Right ventricle myocardium inferior (tissue), 1 donor: Measurements from ENCODE around the gene FILIP1. TPM values are rescaled to one million over a fixed set of nuclear protein-coding genes. Genes with fewer than 3 reads are reported as not detected.

Experiments
- ATAC-seq: fragments of 200-7000 bp; cut with Tn5 transposase; one replicate; pipeline ENCODE4 v1.9.1; 2020; ENCODE audit warnings: mild to moderate bottlenecking, moderate library complexity
- DNase-seq: peaks from one replicate; pipeline ENCODE4 v3.0.0; 2021; ENCODE audit errors: missing footprints
- intact Hi-C: fragments of 100-400 bp; cut with DNase I; formaldehyde crosslinking; loops from one replicate; pipeline ENCODE4 v1.11.0; 2022
- microRNA-seq: library from miRNA; unstranded; fragments of <30 nt; microRNA quantifications from one replicate; pipeline ENCODE4 v1.2.0, GENCODE V29; 2020
- total RNA-seq: library from RNA; stranded (reverse); fragmentation: NEBNext Ultra II Directional; extraction: Animal tissue kit (Norgen Biotek cat#: 25700); gene quantifications from one replicate; pipeline ENCODE4 v1.2.1, GENCODE V29; 2021
- donor health status: DM: no; HTN: yes; CAD: no; lungs with severe emphysema.

The FILIP1 gene
- total RNA-seq, 1 donor from 2014 or later = 149 TPM

DNA sequence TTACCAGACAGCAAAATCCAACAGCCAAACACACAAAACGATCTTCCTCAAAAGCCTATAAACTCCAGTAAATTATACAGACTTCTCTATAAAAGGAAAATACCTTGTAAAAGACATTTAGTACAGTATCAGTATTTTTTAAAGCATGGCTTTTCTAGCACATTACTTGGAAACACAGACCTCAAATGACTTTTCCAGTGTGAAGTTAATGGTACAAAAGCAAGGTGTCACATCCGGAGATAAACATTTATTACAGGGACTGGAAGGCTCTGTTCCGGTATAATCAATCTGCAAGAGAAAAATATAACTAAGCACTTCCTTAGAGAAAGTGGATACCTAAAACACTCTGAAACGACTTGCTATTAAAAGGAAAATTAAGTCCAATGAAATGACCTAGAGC is 226.1 kb downstream of the FILIP1 start:
- DNase-seq (no peak), ATAC-seq (no peak)
- intact Hi-C loops = loop anchor here (1.0 to 5.0 kb wide), 2 partner anchors 240 to 259 kb away; no protein-coding TSS in a partner anchor

DNA sequence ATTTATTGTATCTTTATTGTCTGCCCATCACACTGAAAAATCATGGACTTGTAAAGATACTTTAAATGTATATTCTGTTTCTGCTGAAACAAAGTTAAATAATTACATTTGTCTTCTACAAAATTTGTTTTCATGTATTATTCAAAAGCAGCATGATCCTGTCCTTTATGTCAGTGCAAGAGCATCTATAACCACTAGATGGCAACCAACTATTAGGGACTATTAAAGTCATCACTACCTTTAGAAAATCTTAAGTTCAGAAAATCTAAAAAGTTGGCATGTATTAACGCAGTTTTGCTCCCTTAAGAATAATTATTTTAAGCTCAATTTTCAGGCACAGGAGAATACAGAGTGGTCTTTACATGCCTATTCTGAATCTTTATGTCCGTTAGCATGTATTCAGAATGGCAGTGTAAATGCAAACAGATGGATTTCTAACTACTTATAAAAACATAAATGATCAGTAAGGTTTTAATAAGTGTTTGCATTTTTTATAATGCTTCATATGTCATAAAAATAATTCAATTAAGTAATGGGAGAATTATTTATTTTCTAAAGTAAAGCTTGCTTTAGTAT is 226.8 kb downstream of the FILIP1 start:
- DNase-seq (no peak), ATAC-seq (peak; percentile 65)
- intact Hi-C loops = loop anchor here (1.0 to 5.0 kb wide), 2 partner anchors 240 to 259 kb away; no protein-coding TSS in a partner anchor

DNA sequence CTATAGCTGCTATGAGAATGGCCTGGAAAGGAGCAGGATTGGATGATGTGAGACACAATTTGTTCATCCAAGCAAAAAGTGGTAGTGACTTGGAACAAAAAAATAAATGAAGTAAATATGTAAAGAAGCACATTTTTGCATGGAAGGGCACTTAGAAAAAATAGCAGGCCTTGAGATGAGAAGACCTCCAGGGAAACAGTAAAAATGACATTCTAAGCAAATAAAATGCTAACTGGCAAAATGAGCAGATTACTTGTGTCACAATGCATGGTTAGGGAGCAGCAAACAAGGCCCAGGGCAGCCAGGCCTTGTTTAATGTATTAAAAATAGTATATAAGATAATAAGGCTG is 230.2 kb downstream of the FILIP1 start:
- no peak for ATAC-seq
- intact Hi-C loops = no loop called here
- DNase-seq = no peak

DNA sequence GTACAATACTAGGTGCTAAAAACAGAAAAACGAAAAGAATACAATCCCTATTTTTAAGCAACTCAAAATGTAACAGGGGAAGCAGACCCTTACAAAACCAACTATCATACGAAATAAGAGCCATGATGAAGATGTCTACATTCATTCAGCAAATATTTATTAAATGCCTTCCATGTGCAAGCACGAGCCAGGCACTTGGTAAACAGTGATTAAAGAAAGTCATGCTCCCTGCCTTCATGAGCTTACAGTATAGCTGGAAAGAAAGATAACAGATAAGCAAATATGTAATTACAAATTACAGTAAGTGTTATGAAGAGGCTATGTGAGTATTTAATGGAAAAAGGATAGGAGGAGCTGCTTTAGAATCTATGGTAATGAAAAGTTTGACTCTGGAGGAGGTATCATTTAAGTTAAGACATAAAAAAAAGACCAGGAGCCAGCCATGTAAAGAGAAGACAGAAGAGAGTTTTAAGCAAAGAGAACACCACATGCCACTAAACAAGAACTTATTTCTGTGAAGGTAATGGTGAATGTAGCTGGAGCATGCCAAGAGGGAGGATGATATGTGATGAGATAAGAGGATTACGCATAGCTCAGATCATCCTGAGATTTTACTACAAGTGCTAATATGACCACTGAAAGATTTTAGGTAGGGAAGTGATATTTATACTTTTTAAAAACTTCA is 230.7 kb downstream of the FILIP1 start:
- ATAC-seq = no peak
- intact Hi-C loops = no loop called here
- DNase-seq = no peak

DNA sequence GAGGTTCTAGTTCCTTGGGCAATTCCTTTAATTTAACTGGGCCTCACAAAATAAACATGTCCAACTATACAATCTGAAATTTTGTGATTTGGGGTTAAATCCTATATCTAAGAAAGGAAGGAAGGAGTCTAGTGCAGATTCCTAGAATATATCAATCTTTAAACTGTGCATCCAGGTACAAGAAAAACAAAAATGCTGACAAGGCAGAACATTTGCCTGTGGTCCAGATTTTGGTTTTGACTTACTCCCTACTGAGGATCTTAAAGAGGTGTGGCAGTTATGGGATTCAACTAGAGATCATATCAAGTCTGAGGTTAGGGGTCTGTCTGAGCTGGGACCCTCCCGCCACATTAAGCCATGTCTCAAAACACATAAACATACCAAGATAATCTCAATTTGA is 232.3 kb downstream of the FILIP1 start:
- intact Hi-C loops = no loop called here
- ATAC-seq = no peak
- no peak for DNase-seq

DNA sequence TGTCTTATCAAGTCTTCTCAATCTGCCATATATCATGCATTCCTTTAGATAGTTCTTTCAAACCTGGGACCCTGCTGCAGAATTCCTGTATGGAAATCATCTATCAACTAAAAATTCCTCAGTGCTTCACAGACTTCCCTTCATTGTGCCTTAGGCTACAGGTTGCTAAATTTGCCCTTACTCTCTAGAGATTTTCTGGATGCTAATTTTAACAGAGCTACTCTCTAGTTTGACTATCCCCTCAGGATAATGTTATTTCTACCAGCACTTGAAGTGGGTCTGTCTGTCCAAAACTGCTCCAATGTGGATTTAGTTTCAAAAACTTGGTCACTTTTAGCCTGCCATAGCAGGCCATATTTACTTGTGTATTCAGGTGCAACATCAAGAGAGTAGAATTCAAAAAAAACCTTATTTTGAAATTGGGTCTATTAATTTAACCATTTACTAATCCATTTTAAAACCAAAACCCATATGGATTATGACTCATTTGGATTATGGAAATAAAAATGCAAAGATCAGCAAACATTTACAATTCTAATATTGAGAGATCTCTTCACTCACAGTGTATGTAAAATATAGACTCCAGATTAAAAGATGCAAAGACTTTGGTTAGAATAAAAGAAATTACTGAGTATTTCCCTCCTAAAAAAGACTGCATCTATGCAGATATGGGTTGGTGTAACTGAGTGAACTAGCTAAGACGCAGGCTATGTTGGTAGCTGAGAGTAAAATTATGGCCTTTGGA is 236.1 kb downstream of the FILIP1 start:
- no peak for ATAC-seq
- intact Hi-C loops = no loop called here

DNA sequence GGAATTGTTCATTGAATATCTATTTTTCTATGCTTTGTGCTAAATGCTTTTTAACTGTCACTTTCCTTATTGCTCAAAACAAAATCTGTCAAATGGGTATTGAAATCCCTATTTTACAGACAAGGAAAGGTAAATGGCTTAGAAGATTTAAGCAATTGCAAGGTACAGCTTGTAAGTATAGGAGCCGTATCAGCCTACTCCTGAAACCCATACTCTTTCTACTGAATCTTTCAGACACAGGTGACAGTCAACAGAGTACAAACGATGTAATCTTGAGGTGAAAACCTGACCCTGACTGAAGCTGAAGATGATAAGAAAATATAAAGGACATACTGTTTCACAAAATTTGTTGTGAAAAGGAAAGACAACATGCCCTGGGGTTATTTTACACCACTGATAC is 243.0 kb downstream of the FILIP1 start:
- no peak for ATAC-seq
- intact Hi-C loops = no loop called here
- DNase-seq = no peak

More for the DNA sequence above, 236.1 kb downstream of the FILIP1 start:
- no peak for DNase-seq

DNA sequence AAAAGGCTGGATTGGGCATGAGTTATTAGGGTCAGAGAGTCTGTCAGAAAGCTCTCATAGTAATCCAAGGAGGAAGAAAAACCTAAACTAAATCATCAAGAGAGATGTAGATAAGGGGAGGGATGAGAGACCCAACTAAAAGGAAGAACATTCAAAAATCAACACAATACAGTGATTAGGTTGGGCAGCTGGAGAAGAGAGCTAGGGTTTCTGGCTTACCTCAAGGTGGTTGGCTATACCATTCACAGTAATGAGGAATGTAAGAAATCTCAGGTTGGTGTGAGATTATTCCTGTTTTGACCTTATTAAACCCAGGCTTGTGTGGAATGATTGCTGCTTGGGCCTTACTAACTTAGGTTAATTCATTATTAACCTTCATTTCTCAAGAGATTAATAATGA is 243.8 kb downstream of the FILIP1 start:
- intact Hi-C loops = loop anchor here (10.0 kb wide), 1 partner anchor 1595 kb away; the partner anchor contains the start of gene SLC17A5
- ATAC-seq (no peak), DNase-seq (no peak)

DNA sequence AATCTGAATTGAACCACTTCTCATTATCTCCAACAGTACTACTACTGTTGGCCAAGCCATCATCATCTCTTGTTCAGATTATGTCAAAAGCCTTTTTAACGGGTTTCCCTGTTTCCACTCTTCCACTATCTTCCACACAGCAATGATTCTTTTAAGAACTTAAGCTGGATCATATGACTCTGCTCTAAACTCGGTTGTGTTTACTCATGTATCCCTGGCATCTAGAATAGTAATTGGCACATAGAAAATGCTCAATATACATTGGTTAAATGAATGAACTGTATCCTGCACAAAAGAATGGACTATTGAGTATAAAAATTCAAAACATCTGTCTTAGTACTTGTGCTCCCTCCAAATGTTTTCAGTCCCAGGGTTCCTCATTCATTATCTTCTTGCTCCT is 247.2 kb downstream of the FILIP1 start:
- intact Hi-C loops = loop anchor here (10.0 kb wide), 1 partner anchor 1592 kb away; the partner anchor contains the start of gene SLC17A5
- ATAC-seq (no peak), DNase-seq (no peak)

DNA sequence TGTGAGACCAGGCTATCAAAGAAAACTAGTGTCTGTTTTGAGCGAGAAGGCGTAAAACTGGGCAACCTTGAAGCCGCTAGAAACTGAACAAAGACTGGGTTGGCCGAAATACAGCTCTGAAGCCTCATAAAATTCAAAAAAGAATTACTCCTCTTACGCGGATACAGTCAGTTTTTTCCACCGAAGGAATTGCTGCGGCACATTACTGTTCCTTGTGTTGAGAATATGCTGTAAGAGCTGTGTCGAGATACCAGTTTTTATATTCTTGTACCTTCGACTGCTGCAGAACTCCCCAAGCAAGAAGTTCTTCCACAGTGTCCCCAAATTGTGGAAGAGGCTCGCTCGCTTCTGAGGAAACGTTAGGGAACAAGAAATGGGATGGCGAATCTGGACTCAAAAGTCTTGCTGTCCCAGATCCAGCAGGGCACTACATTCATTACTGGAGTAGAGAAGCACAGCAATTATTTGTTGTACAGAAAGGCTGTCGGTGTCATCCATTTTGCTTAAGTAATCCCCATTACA is 249.5 kb downstream of the FILIP1 start:
- ATAC-seq (peak; percentile 26), DNase-seq (no peak)
- intact Hi-C loops = loop anchor here (10.0 kb wide), 1 partner anchor 1589 kb away; the partner anchor contains the start of gene SLC17A5

DNA sequence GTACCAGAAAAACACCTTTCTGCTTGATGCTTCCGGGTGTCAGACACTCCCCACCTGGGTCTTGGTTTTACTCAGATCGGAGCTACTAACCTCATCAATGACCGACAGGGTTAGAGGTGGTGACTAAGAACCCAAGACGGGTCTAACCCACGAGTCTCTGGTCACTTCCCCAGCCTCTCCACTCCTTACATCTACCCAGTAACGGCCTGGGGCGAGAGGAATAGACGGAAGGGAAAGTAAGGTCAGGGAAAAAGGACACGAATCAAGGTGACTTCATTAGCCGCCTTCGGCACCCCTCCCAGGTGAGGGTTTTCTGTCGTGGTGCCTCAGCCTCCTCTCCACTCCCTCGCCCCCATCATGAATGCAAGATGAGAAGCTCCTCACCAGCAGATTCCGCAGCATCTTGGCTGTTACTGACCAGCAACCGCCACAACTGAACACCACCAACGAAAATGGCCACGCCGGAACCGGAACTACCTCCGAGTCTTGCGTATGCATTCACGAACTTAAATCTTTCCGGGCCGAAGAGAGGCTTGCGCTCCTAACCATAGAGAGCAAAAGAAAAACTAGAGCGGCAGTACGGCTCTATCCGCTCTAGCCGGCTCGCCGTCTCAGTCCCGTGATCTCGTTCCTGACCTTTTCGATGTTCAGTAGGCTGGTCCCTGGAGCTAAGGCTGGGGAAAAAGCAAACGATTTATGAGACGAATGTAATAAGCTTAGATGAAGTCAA is 250.1 kb downstream of the FILIP1 start, which contains the start of gene COX7A2:
Gene COX7A2, minus strand, starts transcription at position 469 of the 730 bp plus-strand sequence. Its CDS starts 67 bp downstream, at position 402.
- intact Hi-C loops = loop anchor here (2.0 to 10.0 kb wide), 2 partner anchors 41 to 1589 kb away; partner anchors contain the start of genes SLC17A5 and TMEM30A
- ATAC-seq (peak; percentile 98), DNase-seq (peak; percentile 93)

Small RNA genes lying within 50 kb of the gene (microRNA-seq; reads per million reads assigned to microRNA genes)
- gene MIR4463 = not detected

Other genes with a start within 250 kb of the FILIP1 start
- 969 TPM for gene COX7A2, start 250.0 kb downstream of the FILIP1 start, total RNA-seq
- gene TMEM30A, start 209.0 kb downstream of the FILIP1 start, total RNA-seq = 45.2 TPM
- 53.9 TPM for gene SENP6, start 108.1 kb upstream of the FILIP1 start, total RNA-seq